ENCODE results near the gene OR4B1.
"Not testable (repeated sequence)": the region's sequence is repeated elsewhere in the genome, so short reads cannot be mapped to it uniquely, and the experiment has no call there.

OR4B1 gene

GRCh38 chr11:48193876-48194275, 22.7 kb upstream of the OR4B1 start:
- in situ Hi-C loops (cut with MboI; ENCODE audit: low sequenced_read_pairs, unreplicated experiment) = no loop called here
- no peak for TF ChIP-seq CTCF (IDR thresholded peaks at IDR 0.05; ENCODE audit: borderline replicate concordance, control extremely low read depth, extremely low read depth, insufficient read depth, missing control alignments)
- no peak for DNase-seq (ENCODE audit: low spot score)

DNA sequence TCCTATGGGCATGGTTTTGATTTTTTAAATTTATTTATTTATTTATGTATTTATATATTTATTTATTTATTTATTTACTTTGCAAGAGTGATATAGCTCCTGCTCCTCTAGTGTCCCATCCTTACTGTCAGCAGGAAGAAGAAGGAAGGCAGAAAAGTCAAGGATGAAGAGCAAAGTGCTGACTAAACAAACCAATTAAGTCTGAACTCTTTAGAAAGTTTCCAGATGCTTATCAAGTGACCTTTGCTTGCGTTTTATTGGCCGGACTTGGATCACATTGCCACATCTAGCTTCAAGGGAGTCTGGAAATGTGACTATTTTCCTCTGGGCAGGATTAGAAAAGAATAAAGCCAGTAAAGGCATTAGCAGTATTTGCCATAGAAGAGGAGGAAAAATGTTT, 8.7 kb upstream of the OR4B1 start:
- no peak for TF ChIP-seq CTCF (IDR thresholded peaks at IDR 0.05; ENCODE audit: borderline replicate concordance, control extremely low read depth, extremely low read depth, insufficient read depth, missing control alignments)
- in situ Hi-C loops (cut with MboI; ENCODE audit: low sequenced_read_pairs, unreplicated experiment) = no loop called here
- DNase-seq (ENCODE audit: low spot score) = no peak

DNA sequence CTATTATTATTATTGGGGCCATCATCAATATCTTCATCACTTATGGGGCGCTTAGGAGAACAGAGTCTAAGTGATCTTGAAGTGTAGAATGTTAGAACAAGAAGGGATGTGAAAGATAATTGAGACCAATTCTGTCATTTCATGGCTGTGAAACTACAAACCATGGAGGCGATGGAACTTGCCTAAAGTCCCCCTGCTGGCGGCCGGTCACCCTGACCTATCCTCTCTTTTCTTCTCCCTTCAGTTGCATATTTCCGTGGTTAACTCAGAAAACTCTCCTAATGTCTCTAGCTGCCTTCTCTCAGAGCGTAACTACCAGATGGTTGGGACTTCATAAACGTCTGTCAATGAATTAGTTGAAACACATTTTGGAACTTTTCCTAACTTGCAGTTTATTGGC, 6.6 kb upstream of the OR4B1 start:
- in situ Hi-C loops (cut with MboI; ENCODE audit: low sequenced_read_pairs, unreplicated experiment) = no loop called here
- no peak for TF ChIP-seq CTCF (IDR thresholded peaks at IDR 0.05; ENCODE audit: borderline replicate concordance, control extremely low read depth, extremely low read depth, insufficient read depth, missing control alignments)
- no peak for DNase-seq (ENCODE audit: low spot score)

- no peak for DNase-seq (ENCODE audit: low spot score)
- in situ Hi-C loops (cut with MboI; ENCODE audit: low sequenced_read_pairs, unreplicated experiment) = no loop called here
- no peak for TF ChIP-seq CTCF (IDR thresholded peaks at IDR 0.05; ENCODE audit: borderline replicate concordance, control extremely low read depth, extremely low read depth, insufficient read depth, missing control alignments)
Measured at GRCh38 chr11:48228761-48229160, 12.2 kb downstream of the OR4B1 start.

GRCh38 chr11:48230057-48230456, 13.4 kb downstream of the OR4B1 start:
- DNase-seq (ENCODE audit: low spot score); in situ Hi-C loops (cut with MboI; ENCODE audit: low sequenced_read_pairs, unreplicated experiment): not testable (repeated sequence)

GRCh38 chr11:48237727-48238126, 21.1 kb downstream of the OR4B1 start:
- TF ChIP-seq CTCF (IDR thresholded peaks at IDR 0.05; ENCODE audit: borderline replicate concordance, control extremely low read depth, extremely low read depth, insufficient read depth, missing control alignments) = no peak
- in situ Hi-C loops (cut with MboI; ENCODE audit: low sequenced_read_pairs, unreplicated experiment) = no loop called here
- no peak for DNase-seq (ENCODE audit: low spot score)

DNA sequence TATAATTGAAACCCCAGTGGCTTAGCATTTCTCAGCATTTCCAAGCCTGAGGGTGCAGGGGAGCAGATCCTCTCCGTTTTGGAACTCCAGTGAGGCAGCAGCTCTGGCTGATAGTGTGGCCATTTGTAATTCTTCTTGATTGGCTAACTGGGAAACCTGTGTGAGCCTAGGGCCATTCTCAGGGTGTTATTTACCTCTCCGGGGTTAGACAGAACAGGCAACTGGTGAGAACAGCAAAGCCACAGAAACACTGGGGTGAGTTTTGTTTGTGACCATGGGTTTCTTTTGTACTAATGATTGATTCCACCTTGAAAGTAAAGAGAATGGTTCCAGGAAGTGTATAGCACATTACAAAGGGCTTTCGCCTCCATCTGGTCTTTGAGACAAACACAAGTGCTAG, 25.9 kb downstream of the OR4B1 start:
- in situ Hi-C loops (cut with MboI; ENCODE audit: low sequenced_read_pairs, unreplicated experiment) = no loop called here
- no peak for DNase-seq (ENCODE audit: low spot score)
- TF ChIP-seq CTCF (IDR thresholded peaks at IDR 0.05; ENCODE audit: borderline replicate concordance, control extremely low read depth, extremely low read depth, insufficient read depth, missing control alignments) = no peak
